Measurements from ENCODE around the gene MFSD12.

DNA sequence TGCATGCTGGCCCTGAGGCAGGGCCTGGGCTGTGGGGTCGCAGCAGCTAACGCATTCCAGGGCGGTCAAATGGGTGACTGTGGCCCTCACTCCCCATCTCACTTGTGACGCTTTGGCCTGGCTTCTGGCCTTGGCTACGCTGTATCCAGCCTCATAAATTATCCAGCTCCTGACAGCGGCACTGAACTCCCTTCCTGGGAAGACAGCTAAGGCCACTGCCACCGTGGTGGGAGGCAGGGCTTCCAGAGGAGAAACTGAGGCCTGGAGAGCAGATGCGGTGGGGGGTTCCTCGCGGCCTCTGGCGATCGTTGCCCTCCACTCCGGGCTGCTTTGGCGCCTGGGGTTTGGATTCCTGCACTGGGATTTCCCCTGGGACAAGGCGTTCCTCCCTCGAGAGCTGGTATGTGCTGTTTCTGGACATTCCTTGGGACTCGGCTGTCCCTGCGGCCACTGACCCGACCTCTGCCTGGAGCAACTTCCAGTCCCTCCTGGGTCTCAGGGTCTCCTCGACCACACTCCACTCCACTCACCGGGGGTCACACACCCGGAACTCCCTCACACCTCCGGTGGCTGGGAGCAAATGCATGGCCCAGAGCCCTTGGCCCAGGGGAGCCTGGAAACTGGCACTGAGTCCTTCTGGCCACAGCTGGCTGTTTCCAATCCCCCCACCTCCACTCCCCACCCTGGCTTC is 45.9 kb upstream of the MFSD12 start:
- TF ChIP-seq, protein P1, sequence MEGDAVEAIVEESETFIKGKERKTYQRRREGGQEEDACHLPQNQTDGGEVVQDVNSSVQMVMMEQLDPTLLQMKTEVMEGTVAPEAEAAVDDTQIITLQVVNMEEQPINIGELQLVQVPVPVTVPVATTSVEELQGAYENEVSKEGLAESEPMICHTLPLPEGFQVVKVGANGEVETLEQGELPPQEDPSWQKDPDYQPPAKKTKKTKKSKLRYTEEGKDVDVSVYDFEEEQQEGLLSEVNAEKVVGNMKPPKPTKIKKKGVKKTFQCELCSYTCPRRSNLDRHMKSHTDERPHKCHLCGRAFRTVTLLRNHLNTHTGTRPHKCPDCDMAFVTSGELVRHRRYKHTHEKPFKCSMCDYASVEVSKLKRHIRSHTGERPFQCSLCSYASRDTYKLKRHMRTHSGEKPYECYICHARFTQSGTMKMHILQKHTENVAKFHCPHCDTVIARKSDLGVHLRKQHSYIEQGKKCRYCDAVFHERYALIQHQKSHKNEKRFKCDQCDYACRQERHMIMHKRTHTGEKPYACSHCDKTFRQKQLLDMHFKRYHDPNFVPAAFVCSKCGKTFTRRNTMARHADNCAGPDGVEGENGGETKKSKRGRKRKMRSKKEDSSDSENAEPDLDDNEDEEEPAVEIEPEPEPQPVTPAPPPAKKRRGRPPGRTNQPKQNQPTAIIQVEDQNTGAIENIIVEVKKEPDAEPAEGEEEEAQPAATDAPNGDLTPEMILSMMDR (conservative IDR thresholded peaks at IDR 0.05; ENCODE audit: low read depth, low read length): no peak
- TF ChIP-seq EZH2 (IDR thresholded peaks at IDR 0.05; ENCODE audit: borderline replicate concordance, low read depth, low read length, poor library complexity, severe bottlenecking): no peak

Measured in A673 (cell line).